Liver (tissue), 9 donors: Measurements from ENCODE around the gene DNAH5. TPM values are rescaled to one million over a fixed set of nuclear protein-coding genes. Genes with fewer than 3 reads are reported as not detected.

ENCODE experiments used
- DNase-seq: peaks from one replicate; pipeline ENCODE4 v3.0.0-alpha.2; 2017; ENCODE audit warnings: low spot score
- H3K27ac ChIP-seq, 2 donors: one replicate each; pipeline ENCODE4 v1.7.0; 2013; ENCODE audit warnings: inconsistent platforms in 2 of 2, low read length in 2 of 2, control low read depth in 1 of 2, low read depth in 1 of 2, mild to moderate bottlenecking in 1 of 2
- H3K27me3 ChIP-seq, 4 donors: one replicate each; pipeline versions ENCODE4 v1.6.1 to v1.7.0; 2013; ENCODE audit warnings: low read length in 3 of 4, inconsistent platforms in 1 of 4, mild to moderate bottlenecking in 1 of 4, moderate library complexity in 1 of 4; ENCODE audit not compliant: control insufficient read depth in 4 of 4, insufficient read depth in 4 of 4
- H3K36me3 ChIP-seq, 4 donors: one replicate each; pipeline versions ENCODE4 v1.6.1 to v1.7.0; 2013; ENCODE audit warnings: low read length in 3 of 4, mild to moderate bottlenecking in 3 of 4, low read depth in 1 of 4, moderate library complexity in 1 of 4; ENCODE audit not compliant: control insufficient read depth in 4 of 4, insufficient read depth in 3 of 4
- H3K4me1 ChIP-seq, 4 donors: one replicate each; pipeline versions ENCODE4 v1.6.1 to v1.7.0; 2013; ENCODE audit warnings: low read length in 3 of 4, mild to moderate bottlenecking in 3 of 4, moderate library complexity in 1 of 4; ENCODE audit not compliant: control insufficient read depth in 4 of 4, insufficient read depth in 4 of 4
- H3K4me3 ChIP-seq, 3 donors: one replicate each; pipeline versions ENCODE4 v1.6.1 to v1.7.0; 2013; ENCODE audit warnings: low read length in 3 of 3, control low read depth in 1 of 3, low read depth in 1 of 3, mild to moderate bottlenecking in 1 of 3
- H3K9ac ChIP-seq, 2 donors: one replicate each; pipeline ENCODE4 v1.7.0; 2013; ENCODE audit warnings: low read length in 2 of 2, mild to moderate bottlenecking in 2 of 2, moderate library complexity in 2 of 2, control low read depth in 1 of 2, low read depth in 1 of 2
- H3K9me3 ChIP-seq, 4 donors: one replicate each; pipeline versions ENCODE4 v1.6.1 to v1.7.0; 2013; ENCODE audit warnings: low read length in 3 of 4; ENCODE audit not compliant: control insufficient read depth in 4 of 4
- ATF3 ChIP-seq: IDR thresholded peaks from 2 replicates; pipeline ENCODE4 v1.6.1; 2016; ENCODE audit warnings: antibody characterized with exemption
- CTCF ChIP-seq: fragments of 150-350 bp; IDR thresholded peaks from 2 replicates; pipeline ENCODE4 v1.5.1; 2017; ENCODE audit warnings: improper control_type of control experiment, low read depth, low read length; ENCODE audit not compliant: missing input control
- EGR1 ChIP-seq, 2 donors: IDR thresholded peaks; 2 replicates each; pipeline ENCODE4 v1.6.1; 2016 to 2018; ENCODE audit warnings: antibody characterized with exemption in 2 of 2, low read depth in 2 of 2
- FOXA1 ChIP-seq: IDR thresholded peaks from 2 replicates; pipeline ENCODE4 v1.6.1; 2016; ENCODE audit warnings: antibody characterized with exemption
- FOXA2 ChIP-seq: IDR thresholded peaks from 2 replicates; pipeline ENCODE4 v1.6.1; 2016; ENCODE audit warnings: antibody characterized with exemption
- GABPA ChIP-seq, 2 donors: IDR thresholded peaks in 1 of 2; conservative IDR thresholded peaks in 1 of 2; 2 replicates each; pipeline ENCODE4 v1.6.1; 2016; ENCODE audit warnings: antibody characterized with exemption in 2 of 2, mild to moderate bottlenecking in 1 of 2, moderate library complexity in 1 of 2
- HNF4A ChIP-seq, 2 donors: conservative IDR thresholded peaks; 2 replicates each; pipeline ENCODE4 v1.6.1; 2016; ENCODE audit warnings: antibody characterized with exemption in 2 of 2, mild to moderate bottlenecking in 2 of 2
- HNF4G ChIP-seq: IDR thresholded peaks from 2 replicates; pipeline ENCODE4 v1.6.1; 2016; ENCODE audit warnings: antibody characterized with exemption
- RAD21 ChIP-seq, 2 donors: IDR thresholded peaks; 2 replicates each; pipeline ENCODE4 v1.6.1; 2016; ENCODE audit warnings: antibody characterized with exemption in 2 of 2, mild to moderate bottlenecking in 2 of 2
- RXRA ChIP-seq, 2 donors: IDR thresholded peaks; 2 replicates each; pipeline ENCODE4 v1.6.1; 2017 to 2018; ENCODE audit warnings: antibody characterized with exemption in 2 of 2, mild to moderate bottlenecking in 1 of 2
- TAF1 ChIP-seq: conservative IDR thresholded peaks from 2 replicates; pipeline ENCODE4 v1.6.1; 2016; ENCODE audit warnings: antibody characterized with exemption, mild to moderate bottlenecking
- WGBS: extraction: QIAGEN DNeasy Blood & Tissue Kit; methylation state at CpG from one replicate; pipeline ENCODE4 v1.1.7; 2013; 5-methylcytosine and 5-hydroxymethylcytosine counted together
- polyA plus RNA-seq, 2 donors: library from polyadenylated mRNA; stranded (reverse) in 1 of 2; unstranded in 1 of 2; fragments of 200-250 nt in 1 of 2; fragments of >200 nt in 1 of 2; fragmentation: Nextera tagmentation in 1 of 2; extraction: Ambion mirVana in 1 of 2; gene quantifications; one replicate each; pipeline versions ENCODE4 v1.2.1 to v1.2.3, GENCODE V29; 2013 to 2015
- total RNA-seq, 2 donors: library from RNA; depleted of rRNA; stranded (reverse); fragments of >200 nt; gene quantifications; one replicate each; pipeline ENCODE4 v1.2.3, GENCODE V29; 2014
- TF ChIP-seq, protein P1 (sequence below): IDR thresholded peaks from 2 replicates; pipeline ENCODE4 v1.6.1; 2016; ENCODE audit warnings: antibody characterized with exemption, mild to moderate bottlenecking
- TF ChIP-seq, protein P2 (sequence below): IDR thresholded peaks from 2 replicates; pipeline ENCODE4 v1.6.1; 2016; ENCODE audit warnings: antibody characterized with exemption
- donor health status: healthy.
- donor health status: healthy.
- donor health status: healthy.
- donor health status: healthy.
- donor health status: healthy.

DNAH5 gene
- total and polyA plus RNA-seq, 4 donors = 0.19 to 14.8 (median 4.4) TPM

GRCh38 chr5:13910637-13911288 lies 33.7 kb downstream of the DNAH5 start:
- H3K9me3 ChIP-seq = no peaks in the 10 kb centered on the region
- DNase-seq = no peak
- no peaks in the 10 kb centered on the region for H3K4me1 ChIP-seq
- no peak overlapping the region for H3K9ac ChIP-seq
- WGBS = 78% methylated on average over 13 of the region's 13 CpGs
- TF ChIP-seq, protein P1, sequence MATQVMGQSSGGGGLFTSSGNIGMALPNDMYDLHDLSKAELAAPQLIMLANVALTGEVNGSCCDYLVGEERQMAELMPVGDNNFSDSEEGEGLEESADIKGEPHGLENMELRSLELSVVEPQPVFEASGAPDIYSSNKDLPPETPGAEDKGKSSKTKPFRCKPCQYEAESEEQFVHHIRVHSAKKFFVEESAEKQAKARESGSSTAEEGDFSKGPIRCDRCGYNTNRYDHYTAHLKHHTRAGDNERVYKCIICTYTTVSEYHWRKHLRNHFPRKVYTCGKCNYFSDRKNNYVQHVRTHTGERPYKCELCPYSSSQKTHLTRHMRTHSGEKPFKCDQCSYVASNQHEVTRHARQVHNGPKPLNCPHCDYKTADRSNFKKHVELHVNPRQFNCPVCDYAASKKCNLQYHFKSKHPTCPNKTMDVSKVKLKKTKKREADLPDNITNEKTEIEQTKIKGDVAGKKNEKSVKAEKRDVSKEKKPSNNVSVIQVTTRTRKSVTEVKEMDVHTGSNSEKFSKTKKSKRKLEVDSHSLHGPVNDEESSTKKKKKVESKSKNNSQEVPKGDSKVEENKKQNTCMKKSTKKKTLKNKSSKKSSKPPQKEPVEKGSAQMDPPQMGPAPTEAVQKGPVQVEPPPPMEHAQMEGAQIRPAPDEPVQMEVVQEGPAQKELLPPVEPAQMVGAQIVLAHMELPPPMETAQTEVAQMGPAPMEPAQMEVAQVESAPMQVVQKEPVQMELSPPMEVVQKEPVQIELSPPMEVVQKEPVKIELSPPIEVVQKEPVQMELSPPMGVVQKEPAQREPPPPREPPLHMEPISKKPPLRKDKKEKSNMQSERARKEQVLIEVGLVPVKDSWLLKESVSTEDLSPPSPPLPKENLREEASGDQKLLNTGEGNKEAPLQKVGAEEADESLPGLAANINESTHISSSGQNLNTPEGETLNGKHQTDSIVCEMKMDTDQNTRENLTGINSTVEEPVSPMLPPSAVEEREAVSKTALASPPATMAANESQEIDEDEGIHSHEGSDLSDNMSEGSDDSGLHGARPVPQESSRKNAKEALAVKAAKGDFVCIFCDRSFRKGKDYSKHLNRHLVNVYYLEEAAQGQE = no peak
- no peak for TF ChIP-seq ATF3
- no peak for TF ChIP-seq FOXA1
- no peak for TF ChIP-seq EGR1 (IDR thresholded peaks at IDR 0.05; ENCODE audit: low read depth in 2 of 2)
- no peak for TF ChIP-seq CTCF
- H3K27me3 ChIP-seq = no peaks in the 10 kb centered on the region
- no peaks in the 10 kb centered on the region for H3K36me3 ChIP-seq
- no peak overlapping the region for H3K27ac ChIP-seq
- H3K4me3 ChIP-seq = no peak overlapping the region

DNA sequence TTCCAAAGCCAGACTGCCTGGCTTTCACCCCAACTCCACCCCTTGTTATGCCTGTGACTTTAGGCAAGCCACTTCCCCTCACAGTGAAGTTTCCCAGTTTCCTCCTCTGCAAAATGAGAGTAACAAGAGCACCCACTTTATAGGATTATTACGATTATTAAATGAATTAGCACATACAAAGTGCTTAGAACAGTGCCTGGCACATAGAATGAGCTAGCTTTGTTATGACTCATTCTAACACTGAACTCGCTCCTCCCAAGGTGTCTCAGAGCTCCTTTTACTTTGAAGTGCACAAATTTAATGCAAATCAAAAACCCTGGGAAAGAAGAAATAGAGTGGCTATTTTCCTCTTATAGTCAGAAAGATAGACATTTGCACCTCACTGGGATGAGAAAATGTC lies 34.3 kb downstream of the DNAH5 start:
- H3K36me3 ChIP-seq = no peaks in the 10 kb centered on the region
- no peak for DNase-seq
- no peaks in the 10 kb centered on the region for H3K4me1 ChIP-seq
- H3K9me3 ChIP-seq = no peaks in the 10 kb centered on the region
- no peak overlapping the region for H3K27ac ChIP-seq
- no peaks in the 10 kb centered on the region for H3K27me3 ChIP-seq
- TF ChIP-seq, protein P1 = no peak
- no peak for TF ChIP-seq TAF1
- no peak for TF ChIP-seq RAD21 (IDR thresholded peaks at IDR 0.05)
- TF ChIP-seq EGR1 (IDR thresholded peaks at IDR 0.05; ENCODE audit: low read depth in 2 of 2) = no peak
- TF ChIP-seq HNF4G = no peak
- TF ChIP-seq, protein P2, sequence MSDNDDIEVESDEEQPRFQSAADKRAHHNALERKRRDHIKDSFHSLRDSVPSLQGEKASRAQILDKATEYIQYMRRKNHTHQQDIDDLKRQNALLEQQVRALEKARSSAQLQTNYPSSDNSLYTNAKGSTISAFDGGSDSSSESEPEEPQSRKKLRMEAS = no peak
- no peak for TF ChIP-seq CTCF
- no peak for TF ChIP-seq FOXA2
- TF ChIP-seq FOXA1 = no peak
- no peak for TF ChIP-seq GABPA (IDR thresholded peaks at IDR 0.05 in 1 of 2, conservative IDR thresholded peaks at IDR 0.05 in 1 of 2)
- TF ChIP-seq RXRA (IDR thresholded peaks at IDR 0.05) = no peak
- no peak for TF ChIP-seq HNF4A (conservative IDR thresholded peaks at IDR 0.05)
- no peak for TF ChIP-seq ATF3
- no peak overlapping the region for H3K9ac ChIP-seq
- H3K4me3 ChIP-seq = no peak overlapping the region
- WGBS = 67% methylated on average over 2 of the region's 2 CpGs
